WERI-Rb-1 (cell line): Measurements from ENCODE around the gene ARMC8.

ENCODE experiments used
- DNase-seq: peaks from one replicate; pipeline ENCODE4 v3.0.0-alpha.2; 2020
- H3K27ac ChIP-seq: fragments of 250-450 bp; sonication (Bioruptor Pico); 2 replicates; pipeline ENCODE4 v1.5.1; 2020; ENCODE audit warnings: mild to moderate bottlenecking, moderate library complexity
- H3K27me3 ChIP-seq: fragments of 250-450 bp; sonication (Bioruptor Pico); 2 replicates; pipeline ENCODE4 v1.5.1; 2021; ENCODE audit warnings: mild to moderate bottlenecking, low read depth, moderate library complexity; ENCODE audit not compliant: insufficient read depth, severe bottlenecking
- H3K36me3 ChIP-seq: fragments of 250-450 bp; sonication (Bioruptor Pico); 2 replicates; pipeline ENCODE4 v1.5.1; 2020; ENCODE audit warnings: mild to moderate bottlenecking, moderate library complexity
- H3K4me3 ChIP-seq: 2 replicates; pipeline ENCODE4 v1.5.1; 2011; ENCODE audit warnings: low read depth, mild to moderate bottlenecking, control low read depth, low read length
- H3K9me3 ChIP-seq: fragments of 250-450 bp; sonication (Bioruptor Pico); 2 replicates; pipeline ENCODE4 v1.5.1; 2021; ENCODE audit warnings: mild to moderate bottlenecking, moderate library complexity; ENCODE audit not compliant: severe bottlenecking
- TF ChIP-seq, protein P1 (sequence below): IDR thresholded peaks from 2 replicates; pipeline ENCODE4 v1.5.1; 2011; ENCODE audit warnings: low read depth, mild to moderate bottlenecking, control low read depth, inconsistent platforms, low read length

ARMC8 gene

GRCh38 chr3:138344754-138345153 is 157.7 kb downstream of the ARMC8 start:
- Histone ChIP-seq H3K27me3 (no peaks in the 10 kb centered on the region), H3K9me3 (no peaks in the 10 kb centered on the region), H3K4me3 (no peak overlapping the region), H3K27ac (no peak overlapping the region), H3K36me3 (no peaks in the 10 kb centered on the region)
- DNase-seq = no peak
- TF ChIP-seq, protein P1, sequence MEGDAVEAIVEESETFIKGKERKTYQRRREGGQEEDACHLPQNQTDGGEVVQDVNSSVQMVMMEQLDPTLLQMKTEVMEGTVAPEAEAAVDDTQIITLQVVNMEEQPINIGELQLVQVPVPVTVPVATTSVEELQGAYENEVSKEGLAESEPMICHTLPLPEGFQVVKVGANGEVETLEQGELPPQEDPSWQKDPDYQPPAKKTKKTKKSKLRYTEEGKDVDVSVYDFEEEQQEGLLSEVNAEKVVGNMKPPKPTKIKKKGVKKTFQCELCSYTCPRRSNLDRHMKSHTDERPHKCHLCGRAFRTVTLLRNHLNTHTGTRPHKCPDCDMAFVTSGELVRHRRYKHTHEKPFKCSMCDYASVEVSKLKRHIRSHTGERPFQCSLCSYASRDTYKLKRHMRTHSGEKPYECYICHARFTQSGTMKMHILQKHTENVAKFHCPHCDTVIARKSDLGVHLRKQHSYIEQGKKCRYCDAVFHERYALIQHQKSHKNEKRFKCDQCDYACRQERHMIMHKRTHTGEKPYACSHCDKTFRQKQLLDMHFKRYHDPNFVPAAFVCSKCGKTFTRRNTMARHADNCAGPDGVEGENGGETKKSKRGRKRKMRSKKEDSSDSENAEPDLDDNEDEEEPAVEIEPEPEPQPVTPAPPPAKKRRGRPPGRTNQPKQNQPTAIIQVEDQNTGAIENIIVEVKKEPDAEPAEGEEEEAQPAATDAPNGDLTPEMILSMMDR = no peak
